Activated naive CD8-positive, alpha-beta T cell treated with anti-CD3 and anti-CD28 coated beads, Interleukin-2, amount 50 U/mL, for 16 hours (primary cell): ENCODE data around the gene CCR7.

Experiments used
- DNase-seq: peaks from one replicate; pipeline ENCODE4 v3.0.0-alpha.2; 2020; ENCODE audit warnings: low read depth, low spot score

CCR7 gene

GRCh38 chr17:40535924-40536294 is 29.4 kb downstream of the CCR7 start:
- DNase-seq: no peak

GRCh38 chr17:40535438-40535837 is 29.8 kb downstream of the CCR7 start:
- DNase-seq: no peak

- DNase-seq: no peak
Measured at GRCh38 chr17:40534371-40535189, 30.7 kb downstream of the CCR7 start.

- no peak for DNase-seq
Measured at GRCh38 chr17:40533896-40534295, 31.4 kb downstream of the CCR7 start.

- no peak for DNase-seq
Measured at GRCh38 chr17:40532520-40533253, 32.6 kb downstream of the CCR7 start.

- DNase-seq: no peak
Measured at GRCh38 chr17:40531051-40531991, 34.0 kb downstream of the CCR7 start.

GRCh38 chr17:40530531-40530994 is 34.7 kb downstream of the CCR7 start:
- no peak for DNase-seq

GRCh38 chr17:40529991-40530390 is 35.3 kb downstream of the CCR7 start:
- DNase-seq: no peak

GRCh38 chr17:40528692-40529417 is 36.4 kb downstream of the CCR7 start:
- no peak for DNase-seq

GRCh38 chr17:40526668-40527067 is 38.6 kb downstream of the CCR7 start:
- DNase-seq: no peak

GRCh38 chr17:40525294-40525693 is 40.0 kb downstream of the CCR7 start:
- DNase-seq: no peak

- no peak for DNase-seq
Measured at GRCh38 chr17:40524243-40524965, 40.9 kb downstream of the CCR7 start.

GRCh38 chr17:40522961-40523310 is 42.3 kb downstream of the CCR7 start:
- DNase-seq: no peak

- no peak for DNase-seq
Measured at GRCh38 chr17:40522250-40522960, 42.9 kb downstream of the CCR7 start.

- DNase-seq: no peak
Measured at GRCh38 chr17:40520991-40521453, 44.2 kb downstream of the CCR7 start.

- no peak for DNase-seq
Measured at GRCh38 chr17:40519089-40519775, 46.0 kb downstream of the CCR7 start.

GRCh38 chr17:40518401-40519088 is 46.7 kb downstream of the CCR7 start:
- DNase-seq: no peak

GRCh38 chr17:40517981-40518380 is 47.3 kb downstream of the CCR7 start:
- DNase-seq: no peak

- no peak for DNase-seq
Measured at GRCh38 chr17:40517286-40517662, 48.0 kb downstream of the CCR7 start.
